SK-N-SH (cell line): ENCODE measurements around the gene RAB3D. TPM values are rescaled to one million over a fixed set of nuclear protein-coding genes. Genes with fewer than 3 reads are reported as not detected.

Experiments
- CTCF ChIA-PET: fragments of 300-600, 350-600 bp; formaldehyde crosslinking; extraction: SDS; loops from one replicate; lab custom pipeline; 2021; lab: Yijun Ruan, JAX
- POLR2A ChIA-PET: fragments of 350-600 bp; sonication (Branson Sonifier 250); formaldehyde crosslinking; extraction: SDS; loops from one replicate; lab custom pipeline; 2020; ENCODE audit warnings: antibody characterized with exemption, inconsistent platforms; lab: Yijun Ruan, JAX
- DNase-seq: peaks from one replicate; pipeline ENCODE4 v3.0.0; 2012
- H2AFZ ChIP-seq: fragments of 200-600 bp; sonication (generic); 2 replicates; pipeline ENCODE4 v1.8.1; 2016; ENCODE audit warnings: antibody characterized with exemption, mild to moderate bottlenecking, low read depth
- H3F3A ChIP-seq: fragments of 200-600 bp; sonication (generic); replicated peaks from 2 replicates; pipeline ENCODE3; 2016; ENCODE audit warnings: antibody characterized with exemption, mild to moderate bottlenecking; ENCODE audit not compliant: insufficient read depth
- H3K27ac ChIP-seq, 2 experiments: fragments of 200-500 bp in 1 of 2; fragments of 200-600 bp in 1 of 2; sonication (Bioruptor generic) in 1 of 2; sonication (generic), shearing (Covaris generic) in 1 of 2; 2 replicates each; pipeline versions ENCODE4 v1.5.1 to v1.6.1; 2014 to 2016; ENCODE audit warnings: low read depth in 2 of 2, inconsistent platforms in 1 of 2, low read length in 1 of 2, mild to moderate bottlenecking in 1 of 2, mixed read lengths in 1 of 2
- H3K27me3 ChIP-seq: fragments of 200-600 bp; sonication (generic), shearing (Covaris generic); 2 replicates; pipeline ENCODE4 v1.6.1; 2016; ENCODE audit warnings: mixed run types; ENCODE audit not compliant: insufficient read depth
- H3K36me3 ChIP-seq, 2 experiments: fragments of 200-500 bp in 1 of 2; fragments of 200-600 bp in 1 of 2; sonication (Bioruptor generic) in 1 of 2; sonication (generic) in 1 of 2; replicated peaks in 1 of 2; 2 replicates each; pipeline versions ENCODE3 to v1.5.1; 2014 to 2016; ENCODE audit warnings: low read length in 1 of 2, mild to moderate bottlenecking in 1 of 2; ENCODE audit not compliant: insufficient read depth in 2 of 2, control insufficient read depth in 1 of 2
- H3K4me1 ChIP-seq, 2 experiments: fragments of 200-500 bp in 1 of 2; fragments of 200-600 bp in 1 of 2; sonication (Bioruptor generic) in 1 of 2; sonication (generic), shearing (Covaris generic) in 1 of 2; 2 replicates each; pipeline versions ENCODE4 v1.5.1 to v1.6.1; 2014 to 2016; ENCODE audit warnings: low read depth in 1 of 2, low read length in 1 of 2, mixed run types in 1 of 2; ENCODE audit not compliant: insufficient read depth in 2 of 2, control insufficient read depth in 1 of 2
- H3K4me2 ChIP-seq: fragments of 200-600 bp; sonication (generic), shearing (Covaris generic); 2 replicates; pipeline ENCODE4 v1.6.1; 2017; ENCODE audit warnings: mixed run types
- H3K4me3 ChIP-seq, 2 experiments: fragments of 200-500 bp in 1 of 2; fragments of 200-600 bp in 1 of 2; sonication (Bioruptor generic) in 1 of 2; sonication (generic), shearing (Covaris generic) in 1 of 2; 2 replicates each; pipeline versions ENCODE4 v1.5.1 to v1.8.1; 2014 to 2016; ENCODE audit warnings: low read depth in 2 of 2, inconsistent platforms in 1 of 2, low read length in 1 of 2, mild to moderate bottlenecking in 1 of 2, mixed read lengths in 1 of 2, moderate library complexity in 1 of 2
- H3K79me2 ChIP-seq: fragments of 200-600 bp; sonication (generic); 2 replicates; pipeline ENCODE4 v1.8.1; 2017; ENCODE audit warnings: mild to moderate bottlenecking; ENCODE audit not compliant: insufficient read depth
- H3K9ac ChIP-seq: fragments of 200-600 bp; sonication (generic); 2 replicates; pipeline ENCODE4 v1.6.1; 2017; ENCODE audit warnings: mixed run types
- H3K9me2 ChIP-seq: fragments of 200-600 bp; sonication (generic); 2 replicates; pipeline ENCODE4 v1.6.1; 2017; ENCODE audit warnings: mixed run types
- H3K9me3 ChIP-seq: fragments of 200-600 bp; sonication (generic); 2 replicates; pipeline ENCODE4 v1.6.1; 2017; ENCODE audit warnings: mixed run types, mild to moderate bottlenecking, moderate library complexity
- H4K20me1 ChIP-seq: fragments of 200-600 bp; sonication (generic); 2 replicates; pipeline ENCODE4 v1.6.1; 2017; ENCODE audit warnings: mild to moderate bottlenecking, mixed run types; ENCODE audit not compliant: insufficient read depth
- EP300 ChIP-seq, 2 experiments: IDR thresholded peaks; 2 replicates each; pipeline versions ENCODE4 v1.4.0 to v1.6.1; 2012; ENCODE audit warnings: borderline replicate concordance in 1 of 2, low read depth in 1 of 2, low read length in 1 of 2
- MEF2A ChIP-seq: IDR thresholded peaks from 2 replicates; pipeline ENCODE4 v1.4.0; 2012; ENCODE audit warnings: low read depth, borderline replicate concordance
- RFX5 ChIP-seq: IDR thresholded peaks from 2 replicates; pipeline ENCODE4 v1.6.1; 2012; ENCODE audit warnings: mild to moderate bottlenecking, improper control_type of control experiment, low read length
- RXRA ChIP-seq: IDR thresholded peaks from 2 replicates; pipeline ENCODE4 v1.4.0; 2012; ENCODE audit warnings: low read depth, mild to moderate bottlenecking, borderline replicate concordance
- SIN3A ChIP-seq: IDR thresholded peaks from 2 replicates; pipeline ENCODE4 v1.6.1; 2012; ENCODE audit warnings: low read depth, mild to moderate bottlenecking, low read length, moderate library complexity, borderline replicate concordance
- TAF1 ChIP-seq: IDR thresholded peaks from 2 replicates; pipeline ENCODE4 v1.6.1; 2012; ENCODE audit warnings: low read depth, mild to moderate bottlenecking, low read length, moderate library complexity, borderline replicate concordance
- TEAD4 ChIP-seq: IDR thresholded peaks from 2 replicates; pipeline ENCODE4 v1.4.0; 2012; ENCODE audit warnings: mild to moderate bottlenecking, borderline replicate concordance; ENCODE audit not compliant: insufficient read depth
- WGBS: methylation state at CpG from one replicate; pipeline ENCODE4 v1.1.6; 2017; ENCODE audit warnings: low lambda C conversion rate; 5-methylcytosine and 5-hydroxymethylcytosine counted together
- polyA plus RNA-seq, 3 experiments: library from polyadenylated mRNA; depleted of rRNA; stranded (reverse); fragments of >200 nt; gene quantifications; 2 replicates each; pipeline ENCODE4 v1.2.3, GENCODE V29; 2012
- TF ChIP-seq, protein P1 (sequence below): IDR thresholded peaks from 2 replicates; pipeline ENCODE4 v1.4.0; 2012; ENCODE audit warnings: low read depth, borderline replicate concordance
- TF ChIP-seq, protein P2 (sequence below): IDR thresholded peaks from 2 replicates; pipeline ENCODE4 v1.6.1; 2012; ENCODE audit warnings: mild to moderate bottlenecking, low read depth, low read length, moderate library complexity
- TF ChIP-seq, protein P3 (sequence below): IDR thresholded peaks from 2 replicates; pipeline ENCODE4 v1.4.0; 2012; ENCODE audit warnings: low read depth

RAB3D gene
- polyA plus RNA-seq, 1 of the 3 experiments (the other 2 are of a cell fraction): 27.0 TPM

DNA sequence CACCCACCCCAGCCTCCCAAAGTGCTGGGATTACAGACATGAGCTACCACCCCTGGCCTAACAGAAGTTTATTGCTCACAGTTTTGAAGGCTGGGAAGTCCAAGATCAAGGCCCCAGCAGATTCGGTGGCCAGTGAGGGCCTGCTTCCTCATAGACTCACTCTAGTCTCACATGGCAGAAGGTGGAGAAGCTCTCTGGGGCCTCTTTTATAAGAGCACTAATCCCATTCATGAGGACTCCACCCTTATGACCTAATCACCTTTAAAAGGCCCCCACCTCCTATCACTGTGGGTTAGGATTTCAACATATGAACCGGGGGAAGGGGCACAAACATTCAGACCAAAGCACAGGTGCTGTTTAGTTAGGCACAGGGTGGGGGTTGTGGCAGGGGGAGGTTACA is 28.1 kb upstream of the RAB3D start:
- Histone ChIP-seq H3K4me3 (no peak overlapping the region), H4K20me1 (no peaks in the 10 kb centered on the region), H3K36me3 (peaks cover 0 to 8% of the 10 kb centered on the region in 2 experiments), H3K4me2 (no peak overlapping the region), H3K9me2 (no peaks in the 10 kb centered on the region), H3K9me3 (no peaks in the 10 kb centered on the region), H3K27ac (no peak overlapping the region), H3K9ac (no peak overlapping the region), H3K27me3 (no peaks in the 10 kb centered on the region), H3F3A (peaks cover 3% of the 10 kb centered on the region), H3K4me1 (no peaks in the 10 kb centered on the region), H3K79me2 (no peaks in the 10 kb centered on the region), H2AFZ (no peak overlapping the region)
- CTCF ChIA-PET: interaction anchor here (1.2 to 2.6 kb wide), 4 partner anchors 15 to 84 kb away, joined by 3 to 9 read pairs (median 4); partner anchors contain the start of gene RAB3D
- POLR2A ChIA-PET: no interaction called here
- TF ChIP-seq, protein P1, sequence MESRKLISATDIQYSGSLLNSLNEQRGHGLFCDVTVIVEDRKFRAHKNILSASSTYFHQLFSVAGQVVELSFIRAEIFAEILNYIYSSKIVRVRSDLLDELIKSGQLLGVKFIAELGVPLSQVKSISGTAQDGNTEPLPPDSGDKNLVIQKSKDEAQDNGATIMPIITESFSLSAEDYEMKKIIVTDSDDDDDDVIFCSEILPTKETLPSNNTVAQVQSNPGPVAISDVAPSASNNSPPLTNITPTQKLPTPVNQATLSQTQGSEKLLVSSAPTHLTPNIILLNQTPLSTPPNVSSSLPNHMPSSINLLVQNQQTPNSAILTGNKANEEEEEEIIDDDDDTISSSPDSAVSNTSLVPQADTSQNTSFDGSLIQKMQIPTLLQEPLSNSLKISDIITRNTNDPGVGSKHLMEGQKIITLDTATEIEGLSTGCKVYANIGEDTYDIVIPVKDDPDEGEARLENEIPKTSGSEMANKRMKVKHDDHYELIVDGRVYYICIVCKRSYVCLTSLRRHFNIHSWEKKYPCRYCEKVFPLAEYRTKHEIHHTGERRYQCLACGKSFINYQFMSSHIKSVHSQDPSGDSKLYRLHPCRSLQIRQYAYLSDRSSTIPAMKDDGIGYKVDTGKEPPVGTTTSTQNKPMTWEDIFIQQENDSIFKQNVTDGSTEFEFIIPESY: no peak
- TF ChIP-seq SIN3A (no peak), TEAD4 (no peak), TAF1 (no peak), MEF2A (no peak), EP300 (IDR thresholded peaks at IDR 0.05; ENCODE audit: borderline replicate concordance in 1 of 2, low read depth in 1 of 2, low read length in 1 of 2) (no peak), RXRA (no peak), RFX5 (no peak)
- TF ChIP-seq, protein P2, sequence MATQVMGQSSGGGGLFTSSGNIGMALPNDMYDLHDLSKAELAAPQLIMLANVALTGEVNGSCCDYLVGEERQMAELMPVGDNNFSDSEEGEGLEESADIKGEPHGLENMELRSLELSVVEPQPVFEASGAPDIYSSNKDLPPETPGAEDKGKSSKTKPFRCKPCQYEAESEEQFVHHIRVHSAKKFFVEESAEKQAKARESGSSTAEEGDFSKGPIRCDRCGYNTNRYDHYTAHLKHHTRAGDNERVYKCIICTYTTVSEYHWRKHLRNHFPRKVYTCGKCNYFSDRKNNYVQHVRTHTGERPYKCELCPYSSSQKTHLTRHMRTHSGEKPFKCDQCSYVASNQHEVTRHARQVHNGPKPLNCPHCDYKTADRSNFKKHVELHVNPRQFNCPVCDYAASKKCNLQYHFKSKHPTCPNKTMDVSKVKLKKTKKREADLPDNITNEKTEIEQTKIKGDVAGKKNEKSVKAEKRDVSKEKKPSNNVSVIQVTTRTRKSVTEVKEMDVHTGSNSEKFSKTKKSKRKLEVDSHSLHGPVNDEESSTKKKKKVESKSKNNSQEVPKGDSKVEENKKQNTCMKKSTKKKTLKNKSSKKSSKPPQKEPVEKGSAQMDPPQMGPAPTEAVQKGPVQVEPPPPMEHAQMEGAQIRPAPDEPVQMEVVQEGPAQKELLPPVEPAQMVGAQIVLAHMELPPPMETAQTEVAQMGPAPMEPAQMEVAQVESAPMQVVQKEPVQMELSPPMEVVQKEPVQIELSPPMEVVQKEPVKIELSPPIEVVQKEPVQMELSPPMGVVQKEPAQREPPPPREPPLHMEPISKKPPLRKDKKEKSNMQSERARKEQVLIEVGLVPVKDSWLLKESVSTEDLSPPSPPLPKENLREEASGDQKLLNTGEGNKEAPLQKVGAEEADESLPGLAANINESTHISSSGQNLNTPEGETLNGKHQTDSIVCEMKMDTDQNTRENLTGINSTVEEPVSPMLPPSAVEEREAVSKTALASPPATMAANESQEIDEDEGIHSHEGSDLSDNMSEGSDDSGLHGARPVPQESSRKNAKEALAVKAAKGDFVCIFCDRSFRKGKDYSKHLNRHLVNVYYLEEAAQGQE: no peak
- TF ChIP-seq, protein P3, sequence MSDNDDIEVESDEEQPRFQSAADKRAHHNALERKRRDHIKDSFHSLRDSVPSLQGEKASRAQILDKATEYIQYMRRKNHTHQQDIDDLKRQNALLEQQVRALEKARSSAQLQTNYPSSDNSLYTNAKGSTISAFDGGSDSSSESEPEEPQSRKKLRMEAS: no peak
- DNase-seq: no peak
- WGBS: 88% methylated on average over 2 of the region's 2 CpGs
